ENCODE measurements around the gene MAGEC1.
"Not testable (repeated sequence)": the region's sequence is repeated elsewhere in the genome, so short reads cannot be mapped to it uniquely, and the experiment has no call there.

MAGEC1 gene

DNA sequence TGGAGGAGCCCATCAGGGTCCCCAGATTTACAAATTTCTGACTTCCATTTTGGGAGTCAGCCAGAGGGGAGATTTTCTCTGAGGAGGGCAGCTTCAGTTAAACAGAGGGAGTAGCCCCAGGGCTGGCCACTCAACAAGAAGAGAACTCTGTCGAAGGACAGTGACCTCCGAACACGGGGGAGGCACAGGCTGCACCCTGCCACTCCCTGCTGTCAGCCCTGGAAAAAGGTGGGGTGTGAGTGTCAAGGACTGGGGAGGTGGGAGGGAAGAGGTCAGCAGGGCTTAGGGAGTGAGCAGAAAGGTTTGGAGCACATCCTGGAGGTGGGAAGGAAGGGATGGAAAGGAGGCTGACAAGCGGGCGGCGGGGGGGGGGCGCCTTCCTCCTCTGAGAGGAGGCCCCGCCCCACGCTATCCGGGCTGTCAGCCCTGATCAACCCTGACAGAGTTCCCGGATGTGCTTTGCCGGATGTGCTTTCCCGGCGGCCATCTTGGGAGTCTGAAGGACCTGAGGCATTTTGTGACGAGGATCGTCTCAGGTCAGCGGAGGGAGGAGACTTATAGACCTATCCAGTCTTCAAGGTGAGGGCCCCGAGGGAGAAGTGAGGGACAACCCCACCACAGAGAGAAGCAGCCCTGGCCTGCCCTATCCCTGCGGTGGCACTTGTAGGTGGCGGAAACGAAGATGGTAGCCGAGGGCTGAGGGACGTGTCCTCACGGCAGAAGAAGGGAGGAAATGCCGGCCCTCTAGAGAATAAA, at the start of gene MAGEC1:
Gene MAGEC1 (plus strand): TSS at position 495 of the 756 bp plus-strand sequence. CDS start 1,179 bp downstream, outside the sequence.
- no peak for DNase-seq (ENCODE audit: low read depth)
- H3K4me3 ChIP-seq (ENCODE audit: control insufficient read depth, low read depth, low read length), result no peak within 1 kb of the TSS
- TF ChIP-seq CTCF (conservative IDR thresholded peaks at IDR 0.05; ENCODE audit: control insufficient read depth, insufficient read depth, low read depth, low read length), result no peak

DNA sequence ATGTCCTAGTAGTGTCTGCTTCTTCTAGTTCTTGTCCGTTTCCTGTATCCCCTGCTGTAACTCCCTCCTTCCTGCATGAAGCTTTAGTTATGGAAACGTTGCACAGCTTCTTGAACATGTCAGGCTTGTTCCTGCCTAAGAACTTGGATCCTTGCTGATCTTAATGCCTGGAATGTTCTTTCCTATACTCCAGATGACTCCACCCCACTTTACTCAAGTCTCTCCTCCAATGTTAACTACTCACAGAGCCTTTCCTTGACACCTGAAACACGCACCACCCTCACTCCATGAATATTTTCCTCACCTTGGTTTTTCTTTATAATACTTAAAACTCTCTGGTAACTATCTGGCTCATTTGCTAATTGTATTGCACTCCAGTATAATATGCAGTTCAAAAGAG, 46.2 kb upstream of the MAGEC1 start:
- no peak for DNase-seq (ENCODE audit: low read depth)
- no peak for TF ChIP-seq CTCF (conservative IDR thresholded peaks at IDR 0.05; ENCODE audit: control insufficient read depth, insufficient read depth, low read depth, low read length)

GRCh38 chrX:141879616-141880015, 24.1 kb upstream of the MAGEC1 start:
- no peak for TF ChIP-seq CTCF (conservative IDR thresholded peaks at IDR 0.05; ENCODE audit: control insufficient read depth, insufficient read depth, low read depth, low read length)
- H3K4me3 ChIP-seq (ENCODE audit: control insufficient read depth, low read depth, low read length), result no peak overlapping the region
- no peak for DNase-seq (ENCODE audit: low read depth)

More for the DNA sequence above, 46.2 kb upstream of the MAGEC1 start:
- H3K4me3 ChIP-seq (ENCODE audit: control insufficient read depth, low read depth, low read length), result no peak overlapping the region

DNA sequence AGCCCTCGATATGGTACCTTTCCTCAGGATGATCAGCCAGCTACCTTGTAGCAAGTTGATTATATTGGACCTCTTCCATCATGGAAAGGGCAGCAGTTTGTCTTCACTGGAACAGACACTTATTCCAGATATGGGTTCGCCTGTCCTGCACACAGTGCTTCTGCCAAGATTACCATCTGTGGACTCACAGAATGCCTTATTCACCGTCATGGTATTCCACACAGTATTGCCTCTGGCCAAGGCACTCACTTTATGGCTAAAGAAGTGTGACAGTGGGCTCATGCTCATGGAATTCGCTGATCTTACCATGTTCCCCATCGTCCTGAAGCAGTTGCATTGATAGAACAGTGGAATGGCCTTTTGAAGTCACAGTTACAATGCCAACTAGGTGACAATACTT, 14.9 kb upstream of the MAGEC1 start:
- not testable (repeated sequence) for H3K4me3 ChIP-seq (ENCODE audit: control insufficient read depth, low read depth, low read length); DNase-seq (ENCODE audit: low read depth)

DNA sequence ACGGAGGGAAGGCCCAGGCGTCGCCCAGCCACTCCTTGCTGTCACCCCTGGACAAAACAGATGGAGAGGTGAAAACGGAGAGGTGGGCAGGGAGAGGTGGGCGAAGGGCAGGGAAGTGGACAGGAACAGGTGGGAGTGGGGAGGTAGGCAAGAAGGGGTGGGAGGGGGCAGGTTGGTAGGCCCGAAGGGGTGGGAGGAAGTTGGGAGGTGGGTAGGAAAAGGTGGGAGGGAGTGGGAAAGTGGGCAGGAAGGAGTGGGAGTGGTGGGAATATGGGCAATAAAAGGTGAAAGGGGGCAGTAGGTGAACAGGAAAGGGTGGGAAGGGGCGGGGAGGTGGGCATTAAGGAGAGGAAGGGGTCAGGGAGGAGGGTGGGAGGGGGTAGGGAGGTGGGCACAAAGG, 9.0 kb upstream of the MAGEC1 start:
- no peak for TF ChIP-seq CTCF (conservative IDR thresholded peaks at IDR 0.05; ENCODE audit: control insufficient read depth, insufficient read depth, low read depth, low read length)
- H3K4me3 ChIP-seq (ENCODE audit: control insufficient read depth, low read depth, low read length), result no peak overlapping the region
- no peak for DNase-seq (ENCODE audit: low read depth)

DNA sequence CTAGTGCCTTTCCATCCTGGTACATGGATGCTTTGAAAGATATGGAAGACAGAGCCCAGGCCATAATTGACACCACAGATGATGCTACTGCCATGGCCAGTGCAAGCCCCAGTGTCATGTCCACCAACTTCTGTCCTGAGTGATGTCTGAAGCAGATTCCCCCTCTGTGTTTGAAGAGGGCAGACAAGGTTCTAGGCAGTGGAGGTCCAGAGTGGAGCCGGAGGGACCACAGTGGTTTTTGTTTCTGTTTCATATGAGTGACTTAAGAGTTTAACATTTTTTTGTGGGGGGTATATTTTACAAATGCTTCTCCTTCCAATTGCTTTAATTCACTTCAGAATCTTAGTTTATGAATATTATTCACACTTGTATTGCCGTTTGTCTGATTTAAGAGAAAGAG, 6.0 kb upstream of the MAGEC1 start:
- no peak for TF ChIP-seq CTCF (conservative IDR thresholded peaks at IDR 0.05; ENCODE audit: control insufficient read depth, insufficient read depth, low read depth, low read length)
- no peak for DNase-seq (ENCODE audit: low read depth)
- H3K4me3 ChIP-seq (ENCODE audit: control insufficient read depth, low read depth, low read length), result no peak overlapping the region

DNA sequence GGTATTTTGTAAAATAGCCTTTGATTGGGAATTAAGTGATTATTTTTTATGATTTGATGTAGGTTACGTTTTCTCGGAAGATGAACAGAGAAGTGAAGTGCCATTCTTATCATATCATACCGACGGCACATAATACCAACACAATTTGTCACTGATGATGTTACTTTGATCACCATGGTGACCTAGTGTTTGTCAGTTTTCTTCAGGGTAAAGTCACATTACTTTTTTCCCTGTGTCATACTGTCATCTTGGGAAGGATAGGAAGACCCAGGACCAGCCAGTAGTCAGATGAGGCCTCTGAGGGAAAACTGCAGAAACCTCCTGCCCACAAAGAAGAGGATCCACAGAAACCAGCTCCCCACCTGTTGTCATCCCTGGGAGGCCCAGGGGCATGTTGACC, 1.3 kb upstream of the MAGEC1 start:
- DNase-seq (ENCODE audit: low read depth), result no peak

More for the DNA sequence above, 1.3 kb upstream of the MAGEC1 start:
- H3K4me3 ChIP-seq (ENCODE audit: control insufficient read depth, low read depth, low read length), result no peak overlapping the region
- TF ChIP-seq CTCF (conservative IDR thresholded peaks at IDR 0.05; ENCODE audit: control insufficient read depth, insufficient read depth, low read depth, low read length), result no peak

All from fibroblast of mammary gland (primary cell).